Endothelial cell (in vitro differentiated cells): Measurements from ENCODE around the gene DISP3. TPM values are rescaled to one million over a fixed set of nuclear protein-coding genes. Genes with fewer than 3 reads are reported as not detected.

Experiments
- DNase-seq: peaks from one replicate; pipeline ENCODE4 v3.0.0; 2021; ENCODE audit warnings: low spot score
- H3K27ac Mint-ChIP-seq: one replicate; pipeline ENCODE4 v1.8.0; 2021; ENCODE audit warnings: mixed read lengths, inconsistent platforms; ENCODE audit not compliant: unreplicated experiment
- H3K27me3 Mint-ChIP-seq: one replicate; pipeline ENCODE4 v1.8.0; 2021; ENCODE audit warnings: mild to moderate bottlenecking, moderate library complexity, mixed read lengths, inconsistent platforms; ENCODE audit not compliant: unreplicated experiment
- H3K36me3 Mint-ChIP-seq: one replicate; pipeline ENCODE4 v1.8.0; 2021; ENCODE audit warnings: mild to moderate bottlenecking, low read depth, mixed read lengths, inconsistent platforms; ENCODE audit not compliant: unreplicated experiment
- H3K4me1 Mint-ChIP-seq: one replicate; pipeline ENCODE4 v1.8.0; 2021; ENCODE audit warnings: mild to moderate bottlenecking, mixed read lengths, inconsistent platforms; ENCODE audit not compliant: unreplicated experiment
- H3K4me3 Mint-ChIP-seq: one replicate; pipeline ENCODE4 v1.8.0; 2021; ENCODE audit warnings: mild to moderate bottlenecking, mixed read lengths, inconsistent platforms; ENCODE audit not compliant: unreplicated experiment
- H3K9me3 Mint-ChIP-seq: one replicate; pipeline ENCODE4 v1.8.0; 2021; ENCODE audit warnings: mixed read lengths, inconsistent platforms; ENCODE audit not compliant: unreplicated experiment
- CTCF ChIP-seq: fragments of 200-600 bp; sonication (generic); IDR thresholded peaks from one replicate; pipeline ENCODE4 v1.5.0; 2021; ENCODE audit warnings: antibody characterized with exemption; ENCODE audit not compliant: unreplicated experiment
- total RNA-seq: library from RNA; stranded (reverse); fragmentation: NEBNext Ultra II Directional; extraction: Animal tissue kit (Norgen Biotek cat#: 25700); gene quantifications from one replicate; pipeline ENCODE4 v1.2.1, GENCODE V29; 2021; ENCODE audit not compliant: unreplicated experiment

Gene DISP3
- total RNA-seq, 1 donor from 2014 or later: 1.6 TPM

- no peak for DNase-seq
- Mint-ChIP-seq H3K4me1 (peaks cover 4% of the 10 kb centered on the region), H3K36me3 (peaks cover 16% of the 10 kb centered on the region), H3K27ac (no peak overlapping the region), H3K27me3 (peaks cover 3% of the 10 kb centered on the region), H3K4me3 (no peak overlapping the region), H3K9me3 (no peaks in the 10 kb centered on the region)
- TF ChIP-seq CTCF: no peak
Observed at GRCh38 chr1:11501906-11502485, 23.0 kb downstream of the DISP3 start.

DNA sequence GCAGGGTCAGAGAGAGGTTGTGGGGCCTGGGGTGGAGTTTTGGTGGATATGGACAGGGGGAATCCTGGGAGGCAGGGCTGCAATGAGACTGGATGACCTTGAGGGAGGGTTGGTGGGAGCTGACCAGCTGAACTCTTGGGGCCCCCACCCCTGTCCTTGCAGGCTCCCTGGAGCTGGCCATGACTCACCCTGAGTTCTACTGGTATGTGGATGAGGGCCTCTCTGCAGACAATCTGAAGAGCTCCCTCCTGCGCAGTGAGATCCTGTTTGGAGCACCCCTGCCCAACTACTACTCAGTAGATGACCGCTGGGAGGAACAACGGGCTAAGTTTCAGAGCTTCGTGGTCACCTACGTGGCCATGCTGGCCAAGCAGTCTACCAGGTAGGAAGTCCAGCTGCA is 23.6 kb downstream of the DISP3 start:
- Mint-ChIP-seq H3K36me3 (peaks cover 16% of the 10 kb centered on the region), H3K4me3 (no peak overlapping the region), H3K27ac (no peak overlapping the region), H3K9me3 (no peaks in the 10 kb centered on the region), H3K4me1 (peaks cover 4% of the 10 kb centered on the region), H3K27me3 (peaks cover 3% of the 10 kb centered on the region)
- TF ChIP-seq CTCF: no peak
- DNase-seq: no peak

DNA sequence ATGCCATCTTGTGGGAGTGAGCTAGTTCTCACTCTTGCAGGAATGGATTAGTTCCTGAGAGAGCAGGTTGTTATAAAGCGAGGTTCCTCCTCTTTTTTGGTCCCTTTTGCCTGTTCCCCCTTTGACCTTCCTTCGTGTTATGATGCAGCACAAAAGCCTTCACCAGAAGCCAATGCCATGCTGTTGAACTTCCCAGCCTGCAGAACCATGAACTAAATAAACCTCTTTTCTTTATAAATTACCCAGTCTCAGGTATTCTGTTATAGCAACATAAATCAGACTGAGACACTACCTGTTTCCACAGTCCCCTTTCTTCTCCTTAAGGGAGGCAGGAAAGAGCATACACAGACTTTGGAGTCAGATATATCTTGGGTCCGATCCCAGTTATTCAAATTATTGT is 25.6 kb downstream of the DISP3 start:
- Mint-ChIP-seq H3K4me1 (peaks cover 2% of the 10 kb centered on the region), H3K9me3 (no peaks in the 10 kb centered on the region), H3K4me3 (no peak overlapping the region), H3K27ac (no peak overlapping the region), H3K36me3 (peaks cover 16% of the 10 kb centered on the region), H3K27me3 (peaks cover 3% of the 10 kb centered on the region)
- no peak for DNase-seq
- no peak for TF ChIP-seq CTCF

DNA sequence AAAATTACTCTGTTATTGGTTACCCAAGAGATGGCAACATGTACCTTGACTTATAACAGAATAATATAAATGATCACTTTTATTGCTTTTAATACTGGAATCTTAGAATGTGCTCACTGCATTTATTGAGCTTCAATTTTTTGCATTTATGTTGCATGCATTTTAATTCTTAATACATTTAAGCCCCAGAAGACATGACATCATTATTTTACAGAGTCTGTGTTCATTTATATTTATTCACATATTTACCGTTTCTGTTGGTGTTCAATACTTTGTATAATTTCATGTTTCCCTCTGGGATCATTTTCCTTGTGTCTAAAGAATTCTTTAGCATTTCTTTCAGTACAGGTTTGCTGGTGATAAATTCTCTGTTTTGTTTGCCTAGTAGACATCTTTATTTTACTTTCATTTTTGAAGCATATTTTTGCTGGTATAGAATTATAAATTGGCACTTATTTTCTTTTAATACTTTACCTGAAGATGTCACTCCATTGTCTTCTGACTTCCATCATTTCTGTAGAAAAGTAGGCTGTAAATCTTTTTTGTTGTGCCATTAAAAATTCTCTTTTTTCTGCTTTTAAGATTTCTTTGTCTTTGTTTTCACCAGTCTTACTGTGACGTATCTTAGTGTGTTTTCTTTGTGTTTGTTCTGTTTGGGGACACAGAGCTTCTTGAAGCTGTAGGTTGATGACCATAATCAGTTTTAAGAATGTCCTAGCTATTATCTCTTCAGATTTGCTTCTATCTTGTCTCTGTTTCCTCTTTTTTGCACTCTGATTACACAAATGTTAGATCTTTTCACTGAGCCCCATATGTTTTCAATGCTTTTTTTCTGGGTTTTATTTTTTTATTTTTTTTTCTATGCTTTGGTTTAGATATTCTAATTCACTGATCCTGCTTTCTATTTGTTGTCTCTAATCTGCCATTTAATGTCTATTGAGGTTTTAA is 26.9 kb downstream of the DISP3 start:
- Mint-ChIP-seq H3K27ac (no peak overlapping the region), H3K9me3 (no peaks in the 10 kb centered on the region), H3K27me3 (peaks cover 1% of the 10 kb centered on the region), H3K4me1 (no peaks in the 10 kb centered on the region), H3K4me3 (no peak overlapping the region), H3K36me3 (peaks cover 16% of the 10 kb centered on the region)
- no peak for TF ChIP-seq CTCF
- no peak for DNase-seq

DNA sequence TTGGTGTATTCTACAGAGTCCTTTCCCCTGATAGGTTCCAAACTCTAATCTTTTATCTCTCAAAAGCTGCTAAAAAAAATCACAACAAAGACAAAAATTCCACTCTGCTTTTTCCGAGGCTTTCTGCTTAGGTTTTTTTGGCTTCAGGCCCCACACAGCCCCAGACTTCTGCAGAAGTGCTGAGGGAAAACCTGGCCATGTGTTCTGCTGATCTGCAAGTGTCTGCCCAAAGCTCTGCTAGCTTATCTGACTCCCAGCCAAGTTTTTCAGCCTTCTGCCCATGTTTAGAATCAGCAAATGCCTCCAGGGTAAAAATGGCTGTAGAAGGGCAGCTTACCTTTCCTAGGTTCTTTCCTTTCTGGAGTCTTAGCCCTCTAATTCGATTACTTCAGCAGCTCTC is 28.4 kb downstream of the DISP3 start:
- no peak for DNase-seq
- H3K27me3 Mint-ChIP-seq: peaks cover under 1% of the 10 kb centered on the region
- H3K27ac Mint-ChIP-seq: no peak overlapping the region
- no peaks in the 10 kb centered on the region for H3K9me3 Mint-ChIP-seq
- no peaks in the 10 kb centered on the region for H3K4me1 Mint-ChIP-seq
- peaks cover 16% of the 10 kb centered on the region for H3K36me3 Mint-ChIP-seq
- TF ChIP-seq CTCF: no peak
- no peak overlapping the region for H3K4me3 Mint-ChIP-seq
